Femur (tissue), 1 donor: ENCODE results near the gene LIPH.
"Not testable (repeated sequence)": the region's sequence is repeated elsewhere in the genome, so short reads cannot be mapped to it uniquely, and the experiment has no call there.

Source experiments
- DNase-seq: peaks from one replicate; pipeline ENCODE4 v3.0.0-alpha.2; 2017

The LIPH gene

GRCh38 chr3:185552358-185552877 lies at the start of gene LIPH:
Gene LIPH (minus strand): TSS chr3:185552588. CDS start chr3:185552471, 117 bp downstream.
- DNase-seq = no peak

GRCh38 chr3:185595526-185595925 lies 43.1 kb upstream of the LIPH start:
- no peak for DNase-seq

- no peak for DNase-seq
Measured at GRCh38 chr3:185594073-185594472, 41.7 kb upstream of the LIPH start.

- DNase-seq = no peak
Measured at GRCh38 chr3:185586686-185587039, 34.3 kb upstream of the LIPH start.

GRCh38 chr3:185585859-185586685 lies 33.7 kb upstream of the LIPH start, which contains the start of gene SENP2:
Gene SENP2 (plus strand): TSS chr3:185586295. CDS start chr3:185586414, 119 bp downstream.
- peak; percentile 100 for DNase-seq

GRCh38 chr3:185585518-185585858 lies 33.1 kb upstream of the LIPH start:
- DNase-seq = no peak

GRCh38 chr3:185584686-185585085 lies 32.3 kb upstream of the LIPH start:
- DNase-seq = no peak

GRCh38 chr3:185583925-185584324 lies 31.5 kb upstream of the LIPH start:
- no peak for DNase-seq

GRCh38 chr3:185582871-185583270 lies 30.5 kb upstream of the LIPH start:
- DNase-seq = no peak

GRCh38 chr3:185582236-185582635 lies 29.8 kb upstream of the LIPH start:
- no peak for DNase-seq

GRCh38 chr3:185575108-185575869 lies 22.9 kb upstream of the LIPH start:
- not testable (repeated sequence) for DNase-seq

- no peak for DNase-seq
Measured at GRCh38 chr3:185572183-185572582, 19.8 kb upstream of the LIPH start.

GRCh38 chr3:185561958-185562357 lies 9.6 kb upstream of the LIPH start:
- DNase-seq = no peak

- DNase-seq = no peak
Measured at GRCh38 chr3:185561374-185561943, 9.1 kb upstream of the LIPH start.

- no peak for DNase-seq
Measured at GRCh38 chr3:185560676-185561075, 8.3 kb upstream of the LIPH start.

- DNase-seq = no peak
Measured at GRCh38 chr3:185559706-185560090, 7.3 kb upstream of the LIPH start.

- no peak for DNase-seq
Measured at GRCh38 chr3:185558395-185558794, 6.0 kb upstream of the LIPH start.

- DNase-seq = not testable (repeated sequence)
Measured at GRCh38 chr3:185556640-185557039, 4.3 kb upstream of the LIPH start.

GRCh38 chr3:185555860-185556347 lies 3.5 kb upstream of the LIPH start:
- no peak for DNase-seq

- no peak for DNase-seq
Measured at GRCh38 chr3:185555101-185555501, 2.7 kb upstream of the LIPH start.

GRCh38 chr3:185549651-185550111 lies 2.7 kb downstream of the LIPH start:
- DNase-seq = no peak

- peak; percentile 53 for DNase-seq
Measured at GRCh38 chr3:185549122-185549521, 3.3 kb downstream of the LIPH start.

- no peak for DNase-seq
Measured at GRCh38 chr3:185540695-185541094, 11.7 kb downstream of the LIPH start.
